Measurements from ENCODE around the gene SFMBT2. TPM values are rescaled to one million over a fixed set of nuclear protein-coding genes. Genes with fewer than 3 reads are reported as not detected.

Gene SFMBT2
- total and polyA plus RNA-seq, 4 donors = 2.9 to 11.0 (median 6.5) TPM

DNA sequence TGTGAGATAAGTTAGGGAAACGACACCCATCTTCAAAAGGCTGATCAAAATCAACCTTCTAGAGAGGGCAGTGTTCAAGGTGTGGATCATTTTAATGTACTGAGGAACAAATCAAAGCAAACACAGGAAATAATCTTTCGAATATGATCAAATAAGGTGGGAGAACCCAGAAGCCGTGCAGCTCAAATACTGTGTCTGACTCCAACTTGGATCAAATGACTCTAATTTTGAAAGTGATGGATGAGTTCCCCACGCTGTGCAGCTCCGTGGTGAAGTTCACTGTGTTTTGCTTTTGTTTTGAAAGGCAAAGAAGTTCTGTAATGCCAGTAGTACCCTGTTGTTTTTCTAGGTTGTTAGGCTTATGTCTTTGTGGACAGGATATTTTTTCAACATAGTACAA, 250.9 kb downstream of the SFMBT2 start:
- H3K36me3 ChIP-seq (ENCODE audit: control insufficient read depth in 4 of 4, insufficient read depth in 4 of 4, low read length in 4 of 4) = peaks cover 0 to 15% (median 10%) of the 10 kb centered on the region in 4 donors
- H3K9me3 ChIP-seq (ENCODE audit: control insufficient read depth in 4 of 4, insufficient read depth in 3 of 4, low read length in 3 of 4) = no peaks in the 10 kb centered on the region
- TF ChIP-seq, protein P1, sequence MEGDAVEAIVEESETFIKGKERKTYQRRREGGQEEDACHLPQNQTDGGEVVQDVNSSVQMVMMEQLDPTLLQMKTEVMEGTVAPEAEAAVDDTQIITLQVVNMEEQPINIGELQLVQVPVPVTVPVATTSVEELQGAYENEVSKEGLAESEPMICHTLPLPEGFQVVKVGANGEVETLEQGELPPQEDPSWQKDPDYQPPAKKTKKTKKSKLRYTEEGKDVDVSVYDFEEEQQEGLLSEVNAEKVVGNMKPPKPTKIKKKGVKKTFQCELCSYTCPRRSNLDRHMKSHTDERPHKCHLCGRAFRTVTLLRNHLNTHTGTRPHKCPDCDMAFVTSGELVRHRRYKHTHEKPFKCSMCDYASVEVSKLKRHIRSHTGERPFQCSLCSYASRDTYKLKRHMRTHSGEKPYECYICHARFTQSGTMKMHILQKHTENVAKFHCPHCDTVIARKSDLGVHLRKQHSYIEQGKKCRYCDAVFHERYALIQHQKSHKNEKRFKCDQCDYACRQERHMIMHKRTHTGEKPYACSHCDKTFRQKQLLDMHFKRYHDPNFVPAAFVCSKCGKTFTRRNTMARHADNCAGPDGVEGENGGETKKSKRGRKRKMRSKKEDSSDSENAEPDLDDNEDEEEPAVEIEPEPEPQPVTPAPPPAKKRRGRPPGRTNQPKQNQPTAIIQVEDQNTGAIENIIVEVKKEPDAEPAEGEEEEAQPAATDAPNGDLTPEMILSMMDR (IDR thresholded peaks at IDR 0.05; ENCODE audit: control extremely low read depth, extremely low read depth) = no peak
- H3K27me3 ChIP-seq (ENCODE audit: control insufficient read depth in 3 of 3, insufficient read depth in 3 of 3, low read length in 2 of 3) = no peaks in the 10 kb centered on the region
- WGBS, 2 donors = 72 to 83% methylated on average over 5 of the region's 5 CpGs
- DNase-seq (no peak), ATAC-seq (ENCODE audit: insufficient read depth, low FRiP score) (no peak)
- no peak overlapping the region for H3K4me3 ChIP-seq
- no peak overlapping the region for H3K27ac ChIP-seq (ENCODE audit: low read depth in 1 of 2, low read length in 1 of 2)
- H3K9ac ChIP-seq (ENCODE audit: insufficient read depth in 1 of 2, low read length in 2 of 2) = no peak overlapping the region
- peaks cover 0 to 9% (median 0%) of the 10 kb centered on the region in 5 donors for H3K4me1 ChIP-seq (ENCODE audit: control insufficient read depth in 5 of 5, insufficient read depth in 5 of 5, low read length in 5 of 5)

DNA sequence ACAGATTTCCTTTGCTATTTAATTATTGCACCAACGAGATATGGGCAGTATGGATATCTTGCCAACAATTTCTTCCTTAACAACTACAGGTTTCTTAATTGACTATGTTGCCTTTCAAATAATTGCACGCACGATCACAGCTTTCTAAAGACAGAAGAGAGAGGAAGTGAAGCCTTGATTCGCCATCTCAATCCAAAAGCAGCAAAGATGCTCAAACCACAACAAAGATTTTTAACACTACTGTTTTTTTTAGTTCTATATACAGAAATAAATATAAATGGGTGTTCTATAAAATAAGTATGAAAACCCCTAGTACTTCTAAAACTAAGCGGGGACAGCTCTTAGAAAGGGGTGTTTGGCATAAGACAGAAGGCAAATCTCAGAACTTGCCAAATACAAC, 251.3 kb downstream of the SFMBT2 start:
- 83 to 84% methylated on average over 5 of the region's 5 CpGs for WGBS, 2 donors
- DNase-seq (no peak), ATAC-seq (ENCODE audit: insufficient read depth, low FRiP score) (no peak)
- H3K27ac ChIP-seq (ENCODE audit: low read depth in 1 of 2, low read length in 1 of 2) = no peak overlapping the region
- peaks cover 0 to 9% (median 0%) of the 10 kb centered on the region in 5 donors for H3K4me1 ChIP-seq (ENCODE audit: control insufficient read depth in 5 of 5, insufficient read depth in 5 of 5, low read length in 5 of 5)
- H3K9ac ChIP-seq (ENCODE audit: insufficient read depth in 1 of 2, low read length in 2 of 2) = no peak overlapping the region
- H3K4me3 ChIP-seq = no peak overlapping the region
- no peaks in the 10 kb centered on the region for H3K27me3 ChIP-seq (ENCODE audit: control insufficient read depth in 3 of 3, insufficient read depth in 3 of 3, low read length in 2 of 3)
- peaks cover 0 to 15% (median 10%) of the 10 kb centered on the region in 4 donors for H3K36me3 ChIP-seq (ENCODE audit: control insufficient read depth in 4 of 4, insufficient read depth in 4 of 4, low read length in 4 of 4)
- TF ChIP-seq, protein P1 (IDR thresholded peaks at IDR 0.05; ENCODE audit: control extremely low read depth, extremely low read depth) = no peak
- H3K9me3 ChIP-seq (ENCODE audit: control insufficient read depth in 4 of 4, insufficient read depth in 3 of 4, low read length in 3 of 4) = no peaks in the 10 kb centered on the region

DNA sequence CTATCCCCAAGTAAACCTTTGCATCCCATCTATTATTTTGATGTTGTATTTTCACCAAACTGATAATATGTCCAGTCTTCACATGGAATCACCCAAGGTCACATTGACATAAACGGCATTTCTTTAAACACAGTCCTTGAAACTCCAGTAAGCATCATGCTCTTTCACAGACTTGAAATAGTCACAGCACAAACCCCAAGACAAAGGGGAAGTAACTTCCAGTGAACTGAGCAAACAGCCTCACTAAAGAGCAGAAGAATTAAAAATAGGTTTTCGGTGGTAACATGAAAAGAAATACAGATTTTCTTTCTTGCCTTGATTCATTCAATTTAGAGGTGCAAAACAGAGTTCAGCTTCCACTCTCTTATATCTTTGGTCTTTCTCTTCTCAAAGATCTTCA, 253.7 kb downstream of the SFMBT2 start:
- Histone ChIP-seq H3K9me3 (ENCODE audit: control insufficient read depth in 4 of 4, insufficient read depth in 3 of 4, low read length in 3 of 4) (no peaks in the 10 kb centered on the region), H3K36me3 (ENCODE audit: control insufficient read depth in 4 of 4, insufficient read depth in 4 of 4, low read length in 4 of 4) (peaks cover 0 to 11% (median 9%) of the 10 kb centered on the region in 4 donors), H3K9ac (ENCODE audit: insufficient read depth in 1 of 2, low read length in 2 of 2) (no peak overlapping the region), H3K27ac (ENCODE audit: low read depth in 1 of 2, low read length in 1 of 2) (no peak overlapping the region), H3K4me1 (ENCODE audit: control insufficient read depth in 5 of 5, insufficient read depth in 5 of 5, low read length in 5 of 5) (peaks cover 0 to 7% (median 0%) of the 10 kb centered on the region in 5 donors), H3K4me3 (no peak overlapping the region), H3K27me3 (ENCODE audit: control insufficient read depth in 3 of 3, insufficient read depth in 3 of 3, low read length in 2 of 3) (peaks cover 0 to 7% (median 0%) of the 10 kb centered on the region in 3 donors)
- no peak for ATAC-seq (ENCODE audit: insufficient read depth, low FRiP score)
- no peak for DNase-seq
- WGBS, 2 donors = 39 to 59% methylated on average over 2 of the region's 2 CpGs
- TF ChIP-seq, protein P1 (IDR thresholded peaks at IDR 0.05; ENCODE audit: control extremely low read depth, extremely low read depth) = no peak

DNA sequence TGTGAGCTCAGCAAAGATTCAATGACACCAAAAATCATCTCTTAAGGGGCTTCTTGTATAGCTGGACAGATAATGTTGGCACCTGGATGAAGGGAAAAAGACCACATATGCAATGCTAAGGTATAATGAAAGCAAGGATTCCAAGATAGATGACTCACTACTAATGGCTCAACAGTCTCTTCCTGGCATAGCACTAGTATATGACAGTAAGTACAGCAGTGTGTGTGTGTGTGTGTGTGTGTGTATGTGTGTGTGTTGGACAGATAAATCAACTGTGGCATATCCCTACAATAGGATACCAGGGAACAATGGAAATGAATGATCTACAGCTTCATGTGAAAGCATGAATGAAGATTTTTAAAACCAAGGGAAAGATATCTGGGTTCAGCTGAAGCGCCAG, 257.1 kb downstream of the SFMBT2 start:
- TF ChIP-seq, protein P1 (IDR thresholded peaks at IDR 0.05; ENCODE audit: control extremely low read depth, extremely low read depth) = no peak
- DNase-seq = no peak
- H3K36me3 ChIP-seq (ENCODE audit: control insufficient read depth in 4 of 4, insufficient read depth in 4 of 4, low read length in 4 of 4) = no peaks in the 10 kb centered on the region
- H3K27ac ChIP-seq (ENCODE audit: low read depth in 1 of 2, low read length in 1 of 2) = no peak overlapping the region
- peaks cover 0 to 7% (median 2%) of the 10 kb centered on the region in 3 donors for H3K27me3 ChIP-seq (ENCODE audit: control insufficient read depth in 3 of 3, insufficient read depth in 3 of 3, low read length in 2 of 3)
- no peak for ATAC-seq (ENCODE audit: insufficient read depth, low FRiP score)
- 90 to 100% methylated on average over 1 of the region's 1 CpG for WGBS, 2 donors
- no peaks in the 10 kb centered on the region for H3K9me3 ChIP-seq (ENCODE audit: control insufficient read depth in 4 of 4, insufficient read depth in 3 of 4, low read length in 3 of 4)
- H3K4me1 ChIP-seq (ENCODE audit: control insufficient read depth in 5 of 5, insufficient read depth in 5 of 5, low read length in 5 of 5) = peaks cover 0 to 3% (median 0%) of the 10 kb centered on the region in 5 donors
- H3K9ac ChIP-seq (ENCODE audit: insufficient read depth in 1 of 2, low read length in 2 of 2) = no peak overlapping the region
- H3K4me3 ChIP-seq = no peak overlapping the region

Data from lung (tissue), 12 donors.